Vagina (tissue), 2 donors: Measurements from ENCODE around the gene RHOJ. TPM values are rescaled to one million over a fixed set of nuclear protein-coding genes. Genes with fewer than 3 reads are reported as not detected.

Source experiments
- DNase-seq, 2 donors: peaks; one replicate each; pipeline ENCODE4 v3.0.0-alpha.2; 2017; ENCODE audit errors: extremely low spot score in 2 of 2
- H3K27ac ChIP-seq: fragments of 200-600 bp; sonication (generic); one replicate; pipeline ENCODE4 v1.5.1; 2019
- H3K27me3 ChIP-seq: fragments of 200-600 bp; sonication (generic); one replicate; pipeline ENCODE4 v1.5.1; 2019
- H3K36me3 ChIP-seq, 2 donors: fragments of 200-600 bp; sonication (generic); one replicate each; pipeline ENCODE4 v1.5.1; 2017 to 2019
- H3K4me1 ChIP-seq: fragments of 200-600 bp; sonication (generic); one replicate; pipeline ENCODE4 v1.5.1; 2019
- H3K4me3 ChIP-seq, 2 donors: fragments of 200-600 bp; sonication (generic); 1 replicate in 1 of 2; 2 replicates in 1 of 2; pipeline ENCODE4 v1.5.1; 2016 to 2019
- H3K9me3 ChIP-seq: fragments of 200-600 bp; sonication (generic); one replicate; pipeline ENCODE4 v1.5.1; 2019
- CTCF ChIP-seq, 3 experiments: fragments of 450-650 bp in 2 of 3; fragments of 200-600 bp in 1 of 3; sonication (generic) in 1 of 3; IDR thresholded peaks; one replicate each; pipeline ENCODE4 v1.5.1; 2017 to 2019; ENCODE audit warnings: antibody characterized with exemption in 3 of 3, mild to moderate bottlenecking in 2 of 3, moderate library complexity in 2 of 3
- POLR2A ChIP-seq, 2 donors: fragments of 450-650 bp; IDR thresholded peaks; one replicate each; pipeline ENCODE4 v1.6.1; 2017; ENCODE audit warnings: antibody characterized with exemption in 2 of 2, mild to moderate bottlenecking in 2 of 2, moderate library complexity in 2 of 2
- POLR2AphosphoS5 ChIP-seq, 2 donors: sonication (generic); formaldehyde crosslinking; IDR thresholded peaks; one replicate each; pipeline ENCODE4 v1.9.0; 2017; ENCODE audit warnings: antibody characterized with exemption in 2 of 2, mild to moderate bottlenecking in 2 of 2, low read depth in 1 of 2; ENCODE audit not compliant: insufficient read depth in 1 of 2
- intact Hi-C: fragments of 100-400 bp; cut with DNase I; formaldehyde crosslinking; loops from one replicate; pipeline ENCODE4 v1.15.1; 2023
- total RNA-seq: library from RNA; depleted of rRNA; stranded (reverse); fragments of >200 nt; gene quantifications from one replicate; pipeline ENCODE4 v1.2.3, GENCODE V29; 2016

RHOJ gene
- total RNA-seq, 1 donor from 2014 or later, result 10.8 TPM

- Histone ChIP-seq H3K27me3 (no peaks in the 10 kb centered on the region), H3K4me1 (peaks cover 12% of the 10 kb centered on the region), H3K36me3 (no peaks in the 10 kb centered on the region), H3K4me3 (no peak overlapping the region), H3K27ac (no peak overlapping the region), H3K9me3 (no peaks in the 10 kb centered on the region)
- intact Hi-C loops, result no loop called here
- DNase-seq, result no peak
- TF ChIP-seq POLR2A (IDR thresholded peaks at IDR 0.05) (no peak), POLR2AphosphoS5 (IDR thresholded peaks at IDR 0.05; ENCODE audit: insufficient read depth in 1 of 2, low read depth in 1 of 2) (no peak), CTCF (IDR thresholded peaks at IDR 0.05) (no peak)
Observed at GRCh38 chr14:63228217-63228616, 24.0 kb downstream of the RHOJ start.

GRCh38 chr14:63229330-63230059 is 25.3 kb downstream of the RHOJ start:
- Histone ChIP-seq H3K4me3 (no peak overlapping the region), H3K27ac (no peak overlapping the region), H3K4me1 (no peaks in the 10 kb centered on the region), H3K27me3 (no peaks in the 10 kb centered on the region), H3K36me3 (no peaks in the 10 kb centered on the region), H3K9me3 (no peaks in the 10 kb centered on the region)
- no peak for DNase-seq
- TF ChIP-seq POLR2AphosphoS5 (IDR thresholded peaks at IDR 0.05; ENCODE audit: insufficient read depth in 1 of 2, low read depth in 1 of 2), result no peak
- TF ChIP-seq CTCF (IDR thresholded peaks at IDR 0.05), result no peak
- TF ChIP-seq POLR2A (IDR thresholded peaks at IDR 0.05), result no peak
- intact Hi-C loops, result no loop called here

GRCh38 chr14:63231766-63232165 is 27.5 kb downstream of the RHOJ start:
- H3K36me3 ChIP-seq, result no peaks in the 10 kb centered on the region
- H3K4me3 ChIP-seq, result no peak overlapping the region
- H3K9me3 ChIP-seq, result no peaks in the 10 kb centered on the region
- TF ChIP-seq CTCF (IDR thresholded peaks at IDR 0.05) (no peak), POLR2AphosphoS5 (IDR thresholded peaks at IDR 0.05; ENCODE audit: insufficient read depth in 1 of 2, low read depth in 1 of 2) (no peak)
- intact Hi-C loops, result no loop called here
- no peaks in the 10 kb centered on the region for H3K4me1 ChIP-seq
- DNase-seq, result no peak
- no peak overlapping the region for H3K27ac ChIP-seq
- H3K27me3 ChIP-seq, result no peaks in the 10 kb centered on the region

- DNase-seq, result no peak
- Histone ChIP-seq H3K9me3 (no peaks in the 10 kb centered on the region), H3K36me3 (no peaks in the 10 kb centered on the region), H3K27me3 (no peaks in the 10 kb centered on the region), H3K4me3 (no peak overlapping the region), H3K4me1 (peaks cover 18% of the 10 kb centered on the region), H3K27ac (no peak overlapping the region)
- intact Hi-C loops, result no loop called here
- TF ChIP-seq CTCF (IDR thresholded peaks at IDR 0.05) (no peak), POLR2AphosphoS5 (IDR thresholded peaks at IDR 0.05; ENCODE audit: insufficient read depth in 1 of 2, low read depth in 1 of 2) (no peak), POLR2A (IDR thresholded peaks at IDR 0.05) (no peak)
Observed at GRCh38 chr14:63237791-63238190, 33.5 kb downstream of the RHOJ start.

- DNase-seq, result no peak
- Histone ChIP-seq H3K4me3 (no peak overlapping the region), H3K36me3 (no peaks in the 10 kb centered on the region), H3K9me3 (no peaks in the 10 kb centered on the region), H3K27me3 (no peaks in the 10 kb centered on the region), H3K4me1 (peaks cover 18% of the 10 kb centered on the region), H3K27ac (no peak overlapping the region)
- intact Hi-C loops, result no loop called here
- TF ChIP-seq POLR2AphosphoS5 (IDR thresholded peaks at IDR 0.05; ENCODE audit: insufficient read depth in 1 of 2, low read depth in 1 of 2) (no peak), CTCF (IDR thresholded peaks at IDR 0.05) (no peak), POLR2A (IDR thresholded peaks at IDR 0.05) (no peak)
Observed at GRCh38 chr14:63240221-63240620, 36.0 kb downstream of the RHOJ start.
